A549 (cell line): ENCODE measurements around the gene HEXIM1.

Experiments used
- CEBPB ChIP-seq, 2 experiments: fragments of >200 bp in 1 of 2; sonication (Bioruptor Twin) in 1 of 2; formaldehyde crosslinking in 1 of 2; IDR thresholded peaks; 2 replicates each; pipeline ENCODE4 v1.6.1; 2012 to 2016
- EHMT2 ChIP-seq: fragments of 200-600 bp; sonication (generic); IDR thresholded peaks from 2 replicates; pipeline ENCODE4 v1.6.1; 2016; ENCODE audit warnings: antibody characterized with exemption, low read depth, mild to moderate bottlenecking, moderate library complexity
- EP300 ChIP-seq, 2 experiments: fragments of >200 bp; sonication (Bioruptor Twin); formaldehyde crosslinking; IDR thresholded peaks; 2 replicates in 1 of 2; 3 replicates in 1 of 2; pipeline ENCODE4 v1.6.1; 2016 to 2017
- TF ChIP-seq, protein P1 (sequence below): fragments of >200 bp; sonication (Bioruptor Twin); formaldehyde crosslinking; IDR thresholded peaks from 3 replicates; pipeline ENCODE4 v1.5.1; 2016

DNA sequence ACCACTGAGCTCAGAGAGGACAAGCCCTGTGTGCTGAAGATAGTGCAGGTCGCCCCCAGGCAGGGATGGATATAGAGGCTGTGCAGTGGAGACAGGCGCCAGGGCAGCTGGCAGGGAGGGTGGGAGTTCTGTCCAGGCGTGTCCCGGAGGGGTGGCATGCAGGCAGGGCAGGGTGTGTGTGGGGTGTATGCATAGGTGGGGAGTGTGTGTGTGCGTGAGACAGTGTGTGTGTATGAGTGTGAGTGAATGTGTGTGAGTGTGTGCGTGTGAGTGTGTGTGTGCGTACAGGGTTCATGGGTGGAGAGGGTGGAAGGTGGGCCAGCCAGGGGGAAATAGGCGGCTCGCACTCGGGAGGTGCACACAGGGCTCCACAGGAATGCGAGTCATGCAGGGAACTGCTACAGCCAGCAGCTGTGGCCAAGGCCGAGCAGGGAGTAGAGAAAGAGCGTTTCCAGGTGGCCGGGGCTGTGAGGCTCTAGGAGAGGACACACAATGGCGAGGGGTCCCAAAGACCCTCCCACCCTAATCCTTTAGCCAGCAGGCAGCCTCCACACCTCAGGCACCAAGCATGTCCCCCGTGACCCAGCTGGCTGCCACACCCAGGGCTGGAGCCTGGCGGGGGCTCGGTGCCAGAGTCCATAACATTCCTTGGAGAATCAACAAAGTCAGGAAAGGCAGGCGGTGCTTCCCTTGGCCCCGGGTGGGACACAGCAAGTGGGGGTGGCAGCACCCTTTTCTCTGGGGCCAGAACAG lies 20.6 kb upstream of the HEXIM1 start:
- TF ChIP-seq, protein P1, sequence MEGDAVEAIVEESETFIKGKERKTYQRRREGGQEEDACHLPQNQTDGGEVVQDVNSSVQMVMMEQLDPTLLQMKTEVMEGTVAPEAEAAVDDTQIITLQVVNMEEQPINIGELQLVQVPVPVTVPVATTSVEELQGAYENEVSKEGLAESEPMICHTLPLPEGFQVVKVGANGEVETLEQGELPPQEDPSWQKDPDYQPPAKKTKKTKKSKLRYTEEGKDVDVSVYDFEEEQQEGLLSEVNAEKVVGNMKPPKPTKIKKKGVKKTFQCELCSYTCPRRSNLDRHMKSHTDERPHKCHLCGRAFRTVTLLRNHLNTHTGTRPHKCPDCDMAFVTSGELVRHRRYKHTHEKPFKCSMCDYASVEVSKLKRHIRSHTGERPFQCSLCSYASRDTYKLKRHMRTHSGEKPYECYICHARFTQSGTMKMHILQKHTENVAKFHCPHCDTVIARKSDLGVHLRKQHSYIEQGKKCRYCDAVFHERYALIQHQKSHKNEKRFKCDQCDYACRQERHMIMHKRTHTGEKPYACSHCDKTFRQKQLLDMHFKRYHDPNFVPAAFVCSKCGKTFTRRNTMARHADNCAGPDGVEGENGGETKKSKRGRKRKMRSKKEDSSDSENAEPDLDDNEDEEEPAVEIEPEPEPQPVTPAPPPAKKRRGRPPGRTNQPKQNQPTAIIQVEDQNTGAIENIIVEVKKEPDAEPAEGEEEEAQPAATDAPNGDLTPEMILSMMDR = no peak
- TF ChIP-seq CEBPB (IDR thresholded peaks at IDR 0.05) = no peak
- peak in 1 of 2 experiments; percentile 44; a peak in 1 of 5 replicates for TF ChIP-seq EP300 (IDR thresholded peaks at IDR 0.05)
- no peak for TF ChIP-seq EHMT2
